ENCODE data around the gene PHLPP1.
"Not testable (repeated sequence)": the region's sequence is repeated elsewhere in the genome, so short reads cannot be mapped to it uniquely, and the experiment has no call there.

Gene PHLPP1

GRCh38 chr18:62900132-62900883 is 185.0 kb downstream of the PHLPP1 start:
- DNase-seq: no peak

GRCh38 chr18:62902776-62903175 is 187.4 kb downstream of the PHLPP1 start:
- DNase-seq: no peak

GRCh38 chr18:62904396-62905285 is 189.3 kb downstream of the PHLPP1 start:
- no peak for DNase-seq

GRCh38 chr18:62912885-62913284 is 197.5 kb downstream of the PHLPP1 start:
- no peak for DNase-seq

GRCh38 chr18:62913824-62914223 is 198.5 kb downstream of the PHLPP1 start:
- DNase-seq: not testable (repeated sequence)

- DNase-seq: no peak
Observed at GRCh38 chr18:62914871-62915392, 199.6 kb downstream of the PHLPP1 start.

GRCh38 chr18:62918361-62918760 is 203.0 kb downstream of the PHLPP1 start:
- no peak for DNase-seq

- DNase-seq: no peak
Observed at GRCh38 chr18:62919109-62919838, 203.9 kb downstream of the PHLPP1 start.

- DNase-seq: no peak
Observed at GRCh38 chr18:62925031-62925688, 209.8 kb downstream of the PHLPP1 start.

- no peak for DNase-seq
Observed at GRCh38 chr18:62928326-62928725, 213.0 kb downstream of the PHLPP1 start.

GRCh38 chr18:62933261-62933887 is 218.0 kb downstream of the PHLPP1 start:
- no peak for DNase-seq

GRCh38 chr18:62935994-62936393 is 220.7 kb downstream of the PHLPP1 start:
- DNase-seq: no peak

GRCh38 chr18:62937065-62937464 is 221.7 kb downstream of the PHLPP1 start:
- DNase-seq: no peak

- DNase-seq: no peak
Observed at GRCh38 chr18:62938006-62938405, 222.7 kb downstream of the PHLPP1 start.

- DNase-seq: peak; percentile 7
Observed at GRCh38 chr18:62938487-62938886, 223.1 kb downstream of the PHLPP1 start.

- no peak for DNase-seq
Observed at GRCh38 chr18:62939433-62939832, 224.1 kb downstream of the PHLPP1 start.

- DNase-seq: no peak
Observed at GRCh38 chr18:62939926-62940325, 224.6 kb downstream of the PHLPP1 start.

GRCh38 chr18:62942578-62942977 is 227.2 kb downstream of the PHLPP1 start:
- DNase-seq: no peak

GRCh38 chr18:62944454-62944853 is 229.1 kb downstream of the PHLPP1 start:
- DNase-seq: no peak

GRCh38 chr18:62948788-62949187 is 233.4 kb downstream of the PHLPP1 start:
- DNase-seq: no peak

- DNase-seq: no peak
Observed at GRCh38 chr18:62950246-62950645, 234.9 kb downstream of the PHLPP1 start.

- no peak for DNase-seq
Observed at GRCh38 chr18:62952807-62953206, 237.5 kb downstream of the PHLPP1 start.

Data from activated CD4-positive, alpha-beta T cell treated with anti-CD3 and anti-CD28 coated beads, Interleukin-10, Interleukin-2, amounts not matched to agents 100 ng/mL and 50 ng/mL, durations not matched to agents 16 hours and 8 hours (primary cell).